GM23338 (cell line): ENCODE measurements around the gene NAPA. TPM values are rescaled to one million over a fixed set of nuclear protein-coding genes. Genes with fewer than 3 reads are reported as not detected.
A peak's percentile ranks its signal among the peaks of the same experiment; 100 is the strongest.

ENCODE experiments used
- ATAC-seq: fragments of 200-7000 bp; cut with Tn5 transposase; 3 replicates; pipeline ENCODE4 v1.9.1; 2020
- DNase-seq: peaks from one replicate; pipeline ENCODE4 v3.0.0-alpha.2; 2015; ENCODE audit warnings: low spot score
- H2AFZ ChIP-seq: fragments of 200-600 bp; sonication (generic); 2 replicates; pipeline ENCODE4 v1.8.0; 2016; ENCODE audit warnings: antibody characterized with exemption, mild to moderate bottlenecking, moderate library complexity
- H3F3A ChIP-seq: fragments of 200-600 bp; sonication (generic); replicated peaks from 2 replicates; pipeline ENCODE4 v1.8.0; 2017; ENCODE audit warnings: antibody characterized with exemption, mixed run types, low read depth
- H3K27ac ChIP-seq: fragments of 200-600 bp; sonication (generic); 2 replicates; pipeline ENCODE4 v1.6.1; 2016; ENCODE audit warnings: low read depth
- H3K27me3 ChIP-seq: fragments of 200-600 bp; sonication (generic); 2 replicates; pipeline ENCODE4 v1.8.0; 2016; ENCODE audit warnings: mild to moderate bottlenecking, mixed run types, moderate library complexity; ENCODE audit not compliant: insufficient read depth
- H3K36me3 ChIP-seq: fragments of 200-600 bp; sonication (generic); 2 replicates; pipeline ENCODE4 v1.8.0; 2016; ENCODE audit warnings: mild to moderate bottlenecking; ENCODE audit not compliant: insufficient read depth
- H3K4me1 ChIP-seq: fragments of 200-600 bp; sonication (generic); 2 replicates; pipeline ENCODE4 v1.8.0; 2016; ENCODE audit warnings: mild to moderate bottlenecking, moderate library complexity; ENCODE audit not compliant: insufficient read depth
- H3K4me2 ChIP-seq: fragments of 200-600 bp; sonication (generic); 2 replicates; pipeline ENCODE4 v1.7.1; 2017; ENCODE audit warnings: mixed run types
- H3K4me3 ChIP-seq: fragments of 200-600 bp; sonication (generic); 2 replicates; pipeline ENCODE4 v1.6.1; 2016; ENCODE audit warnings: mixed run types
- H3K79me2 ChIP-seq: fragments of 200-600 bp; sonication (generic); replicated peaks from 2 replicates; pipeline ENCODE4 v1.8.0; 2017; ENCODE audit warnings: mild to moderate bottlenecking; ENCODE audit not compliant: insufficient read depth
- H3K9me2 ChIP-seq: fragments of 200-600 bp; sonication (generic); 2 replicates; pipeline ENCODE4 v1.8.0; 2017; ENCODE audit not compliant: insufficient read depth
- H4K20me1 ChIP-seq: fragments of 200-600 bp; sonication (generic); replicated peaks from 2 replicates; pipeline ENCODE4 v1.8.0; 2017; ENCODE audit warnings: mild to moderate bottlenecking; ENCODE audit not compliant: insufficient read depth
- H3K27ac Mint-ChIP-seq: 2 replicates; pipeline ENCODE4 v1.8.0; 2020; ENCODE audit warnings: inconsistent platforms, mild to moderate bottlenecking, moderate library complexity, mixed read lengths
- H3K27me3 Mint-ChIP-seq: 3 replicates; pipeline ENCODE4 v1.8.0; 2022; ENCODE audit warnings: low read depth, mild to moderate bottlenecking, moderate library complexity, mixed read lengths, inconsistent platforms; ENCODE audit not compliant: insufficient read depth, poor library complexity
- H3K36me3 Mint-ChIP-seq: 3 replicates; pipeline ENCODE4 v1.8.0; 2021; ENCODE audit warnings: low read depth, mild to moderate bottlenecking, inconsistent platforms, moderate library complexity, mixed read lengths
- H3K4me1 Mint-ChIP-seq: 3 replicates; pipeline ENCODE4 v1.8.0; 2020; ENCODE audit warnings: mild to moderate bottlenecking, inconsistent platforms, mixed read lengths
- H3K4me3 Mint-ChIP-seq: 3 replicates; pipeline ENCODE4 v1.8.0; 2021; ENCODE audit warnings: moderate library complexity, mild to moderate bottlenecking, inconsistent platforms, mixed read lengths
- H3K9me3 Mint-ChIP-seq: 3 replicates; pipeline ENCODE4 v1.8.0; 2020; ENCODE audit warnings: moderate library complexity, mild to moderate bottlenecking, inconsistent platforms, mixed read lengths
- CREB1 ChIP-seq: fragments of 250-450 bp; sonication (Bioruptor Pico); IDR thresholded peaks from 2 replicates; pipeline ENCODE4 v1.5.0; 2020; ENCODE audit warnings: low read depth, mild to moderate bottlenecking, moderate library complexity
- CTCF ChIP-seq, 2 experiments: fragments of 200-600 bp in 1 of 2; sonication (generic) in 1 of 2; conservative IDR thresholded peaks; 2 replicates each; pipeline versions ENCODE4 v1.5.1 to v1.6.1; 2016 to 2017; ENCODE audit warnings: antibody characterized with exemption in 2 of 2, low read depth in 2 of 2, mild to moderate bottlenecking in 2 of 2, moderate library complexity in 1 of 2
- ETS1 ChIP-seq: IDR thresholded peaks from 2 replicates; pipeline ENCODE4 v1.6.1; 2016; ENCODE audit warnings: antibody characterized with exemption
- EZH2 ChIP-seq: fragments of 200-600 bp; sonication (generic); IDR thresholded peaks from one replicate; pipeline ENCODE4 v1.8.0; 2017; ENCODE audit warnings: antibody characterized with exemption, mild to moderate bottlenecking, low read depth; ENCODE audit not compliant: unreplicated experiment
- EZH2phosphoT487 ChIP-seq: fragments of 200-600 bp; sonication (generic); IDR thresholded peaks from one replicate; pipeline ENCODE4 v1.8.1; 2018; ENCODE audit warnings: antibody characterized with exemption; ENCODE audit not compliant: unreplicated experiment
- JUNB ChIP-seq: IDR thresholded peaks from one replicate; pipeline ENCODE4 v1.6.1; 2016; ENCODE audit warnings: antibody characterized with exemption; ENCODE audit not compliant: unreplicated experiment
- NANOG ChIP-seq: IDR thresholded peaks from 2 replicates; pipeline ENCODE4 v1.6.1; 2016; ENCODE audit warnings: antibody characterized with exemption, borderline replicate concordance
- POLR2AphosphoS5 ChIP-seq: IDR thresholded peaks from 2 replicates; pipeline ENCODE4 v1.6.1; 2016; ENCODE audit warnings: antibody characterized with exemption, low read depth
- REST ChIP-seq: IDR thresholded peaks from one replicate; pipeline ENCODE4 v1.6.1; 2018; ENCODE audit warnings: antibody characterized with exemption; ENCODE audit not compliant: unreplicated experiment
- STAT1 ChIP-seq: IDR thresholded peaks from one replicate; pipeline ENCODE4 v1.6.1; 2016; ENCODE audit warnings: antibody characterized with exemption; ENCODE audit not compliant: unreplicated experiment
- ZNF114 ChIP-seq: fragments of 250-450 bp; sonication (Bioruptor Pico); IDR thresholded peaks from 2 replicates; pipeline ENCODE4 v1.5.0; 2020; ENCODE audit warnings: mild to moderate bottlenecking, moderate library complexity
- ZNF331 ChIP-seq: fragments of 250-450 bp; sonication (Bioruptor Pico); IDR thresholded peaks from 2 replicates; pipeline ENCODE4 v1.5.0; 2020; ENCODE audit warnings: low read depth, mild to moderate bottlenecking, moderate library complexity
- ZNF462 ChIP-seq: fragments of 250-450 bp; sonication (Bioruptor Pico); IDR thresholded peaks from 2 replicates; pipeline ENCODE4 v1.5.0; 2020; ENCODE audit warnings: mild to moderate bottlenecking, moderate library complexity
- polyA plus RNA-seq: library from polyadenylated mRNA; unstranded; fragments of >200 nt; fragmentation: Nextera tagmentation; extraction: Ambion mirVana; gene quantifications from 2 replicates; pipeline ENCODE4 v1.2.1, GENCODE V29; 2016
- total RNA-seq: library from RNA; depleted of rRNA; stranded (reverse); fragments of >200 nt; shearing (Covaris generic); gene quantifications from 2 replicates; pipeline ENCODE4 v1.2.3, GENCODE V29; 2014

Gene NAPA
- total and polyA plus RNA-seq, 2 experiments from 2014 or later: 52.0 to 72.1 TPM

GRCh38 chr19:47509973-47510372, 4.9 kb downstream of the NAPA start:
- H3K27me3 ChIP-seq: no peaks in the 10 kb centered on the region
- no peaks in the 10 kb centered on the region for H3K9me2 ChIP-seq
- 0 out of 2 replicates have a peak overlapping the region, but pooled peaks have one; percentile 30 for H3K27ac Mint-ChIP-seq
- TF ChIP-seq EZH2: no peak
- no peak for TF ChIP-seq ZNF114 (CRISPR knock-in tag)
- TF ChIP-seq JUNB: no peak
- no peak for TF ChIP-seq ZNF462
- no peak for TF ChIP-seq ETS1
- no peak for TF ChIP-seq STAT1
- TF ChIP-seq EZH2phosphoT487: no peak
- no peak for TF ChIP-seq ZNF331 (CRISPR knock-in tag)
- no peak for TF ChIP-seq POLR2AphosphoS5
- TF ChIP-seq REST: no peak
- TF ChIP-seq CREB1 (CRISPR knock-in tag): no peak
- TF ChIP-seq NANOG: no peak
- no peak for TF ChIP-seq CTCF (conservative IDR thresholded peaks at IDR 0.05; ENCODE audit: low read depth in 2 of 2)
- no peak for ATAC-seq
- no peak overlapping the region for H2AFZ ChIP-seq
- H3K4me1 ChIP-seq: no peaks in the 10 kb centered on the region; the same call in 1 of the 2 replicates
- no peaks in the 10 kb centered on the region for H3K36me3 ChIP-seq
- no peak for DNase-seq
- H4K20me1 ChIP-seq: peaks cover 12% of the 10 kb centered on the region
- H3K9me3 Mint-ChIP-seq: no peaks in the 10 kb centered on the region; the same call in 2 of the 3 replicates
- no peak overlapping the region for H3K4me2 ChIP-seq
- H3K4me3 ChIP-seq: no peak overlapping the region
- H3K4me3 Mint-ChIP-seq: no peak overlapping the region
- peaks cover 20% of the 10 kb centered on the region for H3K27me3 Mint-ChIP-seq
- peaks cover 22% of the 10 kb centered on the region for H3K4me1 Mint-ChIP-seq
- peaks cover 77% of the 10 kb centered on the region for H3K79me2 ChIP-seq
- H3F3A ChIP-seq: no peaks in the 10 kb centered on the region
- H3K36me3 Mint-ChIP-seq: no peaks in the 10 kb centered on the region
- H3K27ac ChIP-seq: 0 out of 2 replicates have a peak overlapping the region, but pooled peaks have one; percentile 45
